8988T (cell line): ENCODE measurements around the gene SMIM28.
A peak's percentile ranks its signal among the peaks of the same experiment; 100 is the strongest.
"Not testable (repeated sequence)": the region's sequence is repeated elsewhere in the genome, so short reads cannot be mapped to it uniquely, and the experiment has no call there.

Source experiments
- DNase-seq: peaks from one replicate; pipeline ENCODE4 v3.0.0; 2011

Gene SMIM28

DNA sequence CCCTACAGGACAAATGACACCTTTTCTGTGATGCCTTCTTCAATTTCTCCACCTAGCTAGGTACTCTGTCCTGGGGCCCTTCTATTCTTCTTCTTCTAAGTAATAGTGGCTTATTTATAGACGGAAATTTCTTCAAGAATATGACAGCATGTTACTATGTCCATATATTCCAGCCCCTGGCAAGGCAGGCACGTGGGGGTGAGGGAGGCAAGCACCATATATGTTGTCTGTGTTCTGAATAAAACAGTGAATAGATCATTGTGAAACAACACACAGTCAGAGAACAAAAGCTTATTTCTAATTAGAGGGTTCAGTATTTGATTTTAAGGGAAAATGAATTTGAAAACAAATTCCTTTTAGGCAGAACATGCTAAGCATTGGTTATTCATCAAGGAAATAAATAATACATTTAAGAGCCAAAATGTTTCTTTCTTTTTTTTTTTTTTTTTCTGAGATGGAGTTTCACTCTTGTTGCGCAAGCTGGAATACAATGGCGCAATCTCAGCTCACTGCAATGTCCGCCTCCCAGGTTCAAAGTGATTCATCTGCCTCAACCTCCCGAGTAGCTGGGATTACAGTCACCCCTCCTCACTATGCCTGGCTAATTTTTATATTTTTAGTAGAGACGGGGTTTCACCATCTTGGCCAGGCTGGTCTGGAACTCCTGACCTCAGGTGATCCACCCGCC, 32.5 kb downstream of the SMIM28 start:
- no peak for DNase-seq

- DNase-seq = no peak
Measured at GRCh38 chr6:138410972-138411880, 33.5 kb downstream of the SMIM28 start.

DNA sequence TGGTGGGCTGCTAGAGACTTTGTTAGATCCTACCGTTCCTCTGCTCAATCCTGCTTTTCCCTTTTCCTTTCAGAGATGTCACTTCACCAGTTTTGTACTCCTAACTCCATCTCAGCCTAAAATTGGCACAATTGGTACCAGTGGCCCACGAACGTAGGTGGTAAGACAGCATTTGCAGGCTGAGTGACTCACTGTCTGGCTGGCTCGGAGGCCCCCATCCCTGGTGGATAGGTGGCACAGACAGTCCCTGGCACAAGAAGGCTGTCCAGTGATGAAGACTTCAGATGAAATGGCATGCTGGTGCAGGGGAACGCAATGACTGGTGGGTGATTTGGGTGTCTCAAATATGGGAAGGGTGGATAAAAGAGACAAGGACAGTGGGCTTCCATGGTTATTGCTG, 37.4 kb downstream of the SMIM28 start:
- DNase-seq = no peak

- DNase-seq = no peak
Measured at GRCh38 chr6:138416206-138416605, 38.5 kb downstream of the SMIM28 start.

- no peak for DNase-seq
Measured at GRCh38 chr6:138417493-138418117, 39.9 kb downstream of the SMIM28 start.

- no peak for DNase-seq
Measured at GRCh38 chr6:138418118-138418742, 40.5 kb downstream of the SMIM28 start.

GRCh38 chr6:138419766-138420165, 42.1 kb downstream of the SMIM28 start:
- DNase-seq = no peak

- no peak for DNase-seq
Measured at GRCh38 chr6:138420356-138420755, 42.7 kb downstream of the SMIM28 start.

- DNase-seq = no peak
Measured at GRCh38 chr6:138421089-138421488, 43.4 kb downstream of the SMIM28 start.

DNA sequence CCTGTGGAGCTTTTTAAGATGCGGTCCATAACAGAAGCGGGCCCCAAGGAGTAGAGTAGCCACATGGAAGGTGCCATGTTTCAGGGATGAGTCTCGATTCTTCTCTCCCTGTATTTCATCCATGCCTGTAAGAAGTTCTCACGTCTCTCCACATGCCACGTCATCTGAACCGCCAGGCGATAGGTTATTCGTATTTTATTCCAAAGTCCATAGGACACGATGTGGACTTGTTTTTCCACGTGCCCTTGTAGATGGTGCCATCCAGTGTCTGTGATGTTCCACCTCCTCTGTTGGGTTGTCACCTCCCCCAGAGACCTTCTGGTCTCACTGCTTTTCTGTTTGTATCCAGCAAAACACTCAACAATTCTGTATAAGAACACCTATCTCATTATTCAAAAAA, 43.9 kb downstream of the SMIM28 start:
- DNase-seq = no peak

DNA sequence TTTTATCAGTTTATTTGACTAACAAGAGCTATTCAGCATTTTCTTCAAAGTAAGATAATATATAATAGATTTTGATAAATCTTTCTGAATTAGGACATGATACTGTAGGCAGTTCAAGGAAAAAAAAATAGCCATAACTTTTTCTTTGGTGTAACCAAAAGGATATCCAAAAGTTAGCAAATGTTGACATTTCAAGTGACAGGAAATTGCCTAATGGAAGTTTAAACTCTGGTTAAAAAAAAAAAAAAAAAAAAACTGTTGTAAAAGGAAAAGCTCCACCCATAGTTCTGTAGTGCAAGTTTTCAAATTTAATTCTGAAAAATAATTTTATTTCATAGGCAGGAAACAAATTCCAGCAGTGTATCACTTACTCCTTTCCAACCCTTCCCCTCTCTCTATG, 45.2 kb downstream of the SMIM28 start:
- no peak for DNase-seq

- no peak for DNase-seq
Measured at GRCh38 chr6:138424004-138424904, 46.5 kb downstream of the SMIM28 start.

- not testable (repeated sequence) for DNase-seq
Measured at GRCh38 chr6:138425256-138425655, 47.6 kb downstream of the SMIM28 start.

GRCh38 chr6:138426500-138427123, 48.9 kb downstream of the SMIM28 start:
- no peak for DNase-seq

DNA sequence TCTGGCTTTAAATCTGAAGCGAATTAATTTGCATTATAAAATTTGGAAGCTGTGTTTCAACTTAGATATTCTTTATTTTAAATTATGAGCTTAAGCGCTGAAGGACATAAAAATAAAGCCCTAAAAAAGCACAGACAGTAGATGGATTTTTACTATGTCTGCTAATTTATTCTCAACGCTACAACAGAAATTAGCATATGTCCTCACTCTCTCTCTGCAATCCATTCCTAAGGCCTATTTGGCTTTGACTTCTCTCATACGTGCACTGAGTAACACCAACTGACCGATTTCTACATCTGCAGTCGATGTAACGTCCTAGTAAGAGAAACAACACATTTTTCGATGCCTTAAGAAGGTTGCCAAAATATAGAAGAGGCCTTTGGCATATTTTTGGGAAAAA, 50.0 kb downstream of the SMIM28 start:
- DNase-seq = no peak

- peak; percentile 34 for DNase-seq
Measured at GRCh38 chr6:138428944-138429598, 51.4 kb downstream of the SMIM28 start.

DNA sequence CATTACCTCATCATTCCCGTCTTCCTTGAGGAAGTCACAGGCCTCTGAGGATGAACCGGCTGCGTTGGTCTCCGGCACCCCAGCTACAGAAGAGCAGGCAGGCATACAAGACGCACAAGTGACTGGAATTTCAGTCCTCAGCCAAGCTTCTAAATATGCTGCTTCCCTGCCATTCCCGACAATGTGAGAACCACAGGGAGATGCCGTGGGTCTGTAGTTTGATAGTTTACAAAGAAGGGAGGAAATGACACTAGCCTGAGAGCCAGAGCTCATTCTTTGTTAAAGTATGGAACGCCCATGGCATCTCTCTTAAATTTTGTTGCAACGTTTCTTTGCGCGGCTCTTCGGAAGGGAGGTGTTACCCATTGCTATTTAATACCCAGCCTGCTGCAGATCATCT, 52.1 kb downstream of the SMIM28 start:
- DNase-seq = no peak

GRCh38 chr6:138430361-138431145, 52.8 kb downstream of the SMIM28 start:
- no peak for DNase-seq

- no peak for DNase-seq
Measured at GRCh38 chr6:138431256-138432062, 53.8 kb downstream of the SMIM28 start.

DNA sequence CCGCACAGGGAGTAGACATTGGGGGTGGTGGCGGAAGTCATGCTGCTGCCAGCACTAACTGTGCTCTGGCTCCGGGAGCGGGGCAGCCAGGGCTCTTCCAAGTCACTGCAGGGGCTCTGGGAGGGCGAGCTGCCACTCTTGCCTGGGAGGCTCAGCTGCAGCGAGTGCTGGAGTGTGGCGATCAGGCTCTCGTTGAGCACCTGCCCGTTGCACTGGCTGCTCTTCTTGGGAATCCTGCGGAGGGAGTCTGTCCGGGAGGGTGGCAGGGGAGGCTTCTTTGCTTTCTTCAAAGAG, 54.3 kb downstream of the SMIM28 start:
- DNase-seq = no peak
